ENCODE data around the gene COPE. TPM values are rescaled to one million over a fixed set of nuclear protein-coding genes. Genes with fewer than 3 reads are reported as not detected.

COPE gene
- total RNA-seq, 6 donors from 2014 or later = 124 to 250 (median 191) TPM

DNA sequence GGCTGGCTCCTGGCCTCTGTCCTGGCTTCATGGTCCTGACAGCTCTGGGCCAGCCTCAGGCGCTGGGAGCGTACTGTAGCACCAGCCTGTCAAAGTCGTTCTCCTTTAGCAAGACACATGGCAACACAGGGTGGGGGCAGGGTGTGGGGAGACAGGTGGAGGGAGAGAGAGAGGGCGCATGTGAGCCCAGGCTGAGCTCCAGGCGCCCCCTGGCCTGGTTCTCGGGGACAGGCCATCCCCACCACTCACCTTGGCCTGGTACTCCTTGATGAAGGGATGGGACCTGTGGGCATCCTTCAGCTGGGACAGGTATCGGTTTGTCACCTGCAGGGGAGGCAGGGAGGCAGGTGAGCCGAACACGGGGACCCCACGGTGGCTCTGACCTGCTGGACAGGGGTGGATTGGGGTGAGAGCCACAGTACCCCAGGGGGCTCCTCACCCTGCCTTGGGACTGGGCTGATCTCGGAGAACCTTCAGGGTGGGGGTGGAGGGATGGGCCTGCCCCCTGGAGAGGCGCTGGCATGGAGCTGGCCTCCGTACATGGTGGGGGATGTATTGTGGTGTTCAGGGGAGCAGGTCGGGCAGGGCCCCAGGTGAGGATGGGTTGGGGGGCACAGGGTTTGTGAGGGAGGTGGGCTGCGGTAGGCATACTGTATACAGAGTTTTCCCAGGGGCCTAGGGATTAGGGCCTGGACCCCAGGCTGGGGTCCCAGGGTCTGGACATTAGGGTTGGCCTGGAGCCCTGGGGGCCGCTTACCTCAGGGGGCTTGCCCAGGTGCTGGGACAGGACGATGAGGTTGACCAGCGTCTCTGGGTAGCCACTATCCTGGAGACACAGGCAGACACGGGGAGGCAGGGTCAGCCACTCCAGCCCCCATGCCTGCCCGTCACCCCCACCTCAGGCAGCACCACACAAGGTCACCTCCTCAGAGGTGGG lies 19.3 kb downstream of the COPE start:
- ATAC-seq (ENCODE audit: low FRiP score in 2 of 2) (peak in 1 of 2 donors; percentile 2), DNase-seq (no peak)
- Histone ChIP-seq H3K4me3 (no peak overlapping the region), H3K27me3 (peaks cover 0 to 17% (median 9%) of the 10 kb centered on the region in 4 donors), H3K36me3 (peaks cover 4 to 54% (median 48%) of the 10 kb centered on the region in 4 donors), H3K4me1 (peaks cover 13 to 16% (median 14%) of the 10 kb centered on the region in 4 donors), H3K27ac (no peak overlapping the region), H3K9me3 (no peaks in the 10 kb centered on the region)
- TF ChIP-seq POLR2AphosphoS5 (IDR thresholded peaks at IDR 0.05) (no peak), EP300 (IDR thresholded peaks at IDR 0.05) (no peak), POLR2A (IDR thresholded peaks at IDR 0.05) (no peak)
- TF ChIP-seq, protein P1, sequence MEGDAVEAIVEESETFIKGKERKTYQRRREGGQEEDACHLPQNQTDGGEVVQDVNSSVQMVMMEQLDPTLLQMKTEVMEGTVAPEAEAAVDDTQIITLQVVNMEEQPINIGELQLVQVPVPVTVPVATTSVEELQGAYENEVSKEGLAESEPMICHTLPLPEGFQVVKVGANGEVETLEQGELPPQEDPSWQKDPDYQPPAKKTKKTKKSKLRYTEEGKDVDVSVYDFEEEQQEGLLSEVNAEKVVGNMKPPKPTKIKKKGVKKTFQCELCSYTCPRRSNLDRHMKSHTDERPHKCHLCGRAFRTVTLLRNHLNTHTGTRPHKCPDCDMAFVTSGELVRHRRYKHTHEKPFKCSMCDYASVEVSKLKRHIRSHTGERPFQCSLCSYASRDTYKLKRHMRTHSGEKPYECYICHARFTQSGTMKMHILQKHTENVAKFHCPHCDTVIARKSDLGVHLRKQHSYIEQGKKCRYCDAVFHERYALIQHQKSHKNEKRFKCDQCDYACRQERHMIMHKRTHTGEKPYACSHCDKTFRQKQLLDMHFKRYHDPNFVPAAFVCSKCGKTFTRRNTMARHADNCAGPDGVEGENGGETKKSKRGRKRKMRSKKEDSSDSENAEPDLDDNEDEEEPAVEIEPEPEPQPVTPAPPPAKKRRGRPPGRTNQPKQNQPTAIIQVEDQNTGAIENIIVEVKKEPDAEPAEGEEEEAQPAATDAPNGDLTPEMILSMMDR (IDR thresholded peaks at IDR 0.05) = no peak
- WGBS, 2 donors = 91 to 96% methylated on average over 9 to 19 of the region's 20 CpGs

DNA sequence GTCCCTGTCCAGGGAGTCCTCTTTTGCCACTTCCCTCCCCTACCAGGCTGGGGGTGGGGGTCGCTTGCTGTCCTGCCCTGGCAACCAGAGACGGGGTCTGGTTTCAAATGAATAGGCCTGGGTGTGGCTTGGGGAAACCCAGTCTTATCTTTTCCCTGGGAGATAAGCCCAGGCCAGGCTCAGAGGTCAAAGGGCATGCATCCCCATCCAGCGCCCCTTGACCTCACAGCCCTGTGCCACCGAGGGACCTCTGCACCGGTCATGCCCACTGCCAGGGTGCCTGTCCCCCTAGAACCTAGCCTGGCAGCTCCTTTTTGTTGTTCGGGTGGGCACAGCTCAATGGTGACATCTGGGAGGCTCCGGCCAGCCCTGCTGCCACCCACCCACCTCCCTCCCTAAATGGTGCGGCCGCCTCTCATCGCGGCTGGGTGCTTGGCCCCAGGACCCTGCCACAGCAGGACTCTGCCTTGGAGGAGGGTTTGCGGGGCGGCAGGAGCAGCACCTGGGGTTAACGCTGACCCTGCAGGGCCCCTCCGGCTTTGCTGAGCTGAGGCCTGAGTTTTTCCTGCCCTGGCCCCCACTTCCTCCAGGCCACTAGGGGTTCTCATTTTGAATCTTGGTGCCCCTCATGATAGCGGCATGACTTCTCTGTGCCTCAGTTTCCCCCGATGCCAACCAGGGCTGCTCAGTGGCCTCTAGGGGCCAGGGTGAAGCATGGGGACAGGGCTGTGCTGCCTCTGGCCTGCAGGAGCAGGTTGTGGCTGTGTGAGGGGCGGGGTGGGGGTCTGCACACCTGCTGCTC lies 20.4 kb downstream of the COPE start:
- H3K4me3 ChIP-seq = no peak overlapping the region
- no peak for ATAC-seq (ENCODE audit: low FRiP score in 2 of 2)
- TF ChIP-seq EP300 (IDR thresholded peaks at IDR 0.05) (no peak), POLR2AphosphoS5 (IDR thresholded peaks at IDR 0.05) (no peak), POLR2A (IDR thresholded peaks at IDR 0.05) (no peak)
- TF ChIP-seq, protein P1 (IDR thresholded peaks at IDR 0.05) = no peak
- no peak overlapping the region for H3K27ac ChIP-seq
- no peaks in the 10 kb centered on the region for H3K9me3 ChIP-seq
- peak in 1 of 2 donors; percentile 58 for DNase-seq
- H3K27me3 ChIP-seq = peaks cover 0 to 26% (median 14%) of the 10 kb centered on the region in 4 donors
- H3K36me3 ChIP-seq = peaks cover 0 to 44% (median 40%) of the 10 kb centered on the region in 4 donors
- H3K4me1 ChIP-seq = peaks cover 16 to 25% (median 18%) of the 10 kb centered on the region in 4 donors
- WGBS, 2 donors = 78 to 85% methylated on average over 3 to 15 of the region's 18 CpGs

DNA sequence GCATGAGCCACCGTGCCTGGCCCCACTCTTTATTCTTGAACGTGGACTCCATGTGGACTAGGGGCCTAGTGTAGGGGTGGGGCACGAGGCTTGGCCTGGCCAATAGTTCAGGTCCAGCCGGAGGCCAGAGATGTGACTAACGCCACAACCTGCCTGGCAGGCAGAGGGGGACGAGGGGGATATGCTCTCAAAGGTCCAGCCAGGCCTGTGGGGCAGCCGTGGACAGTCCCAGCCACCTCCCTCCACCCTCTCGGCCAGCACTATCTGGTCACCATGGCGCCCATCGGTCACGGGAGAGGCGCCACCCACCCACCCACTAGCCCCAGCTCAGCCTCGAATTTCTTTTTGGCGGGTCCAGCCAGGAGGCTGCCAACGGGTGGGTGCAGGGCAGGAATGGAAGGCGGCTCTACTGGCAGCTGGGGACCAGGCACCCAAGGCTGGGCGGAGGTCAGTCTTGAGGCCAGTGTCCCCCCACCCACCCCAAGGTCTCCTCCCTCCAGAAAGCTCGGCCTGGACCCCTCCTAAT lies 21.0 kb downstream of the COPE start:
- no peak overlapping the region for H3K27ac ChIP-seq

More for the DNA sequence above, 21.0 kb downstream of the COPE start:
- no peak for ATAC-seq (ENCODE audit: low FRiP score in 2 of 2)
- H3K4me3 ChIP-seq = no peak overlapping the region
- peak in 1 of 2 donors; percentile 62 for DNase-seq
- 63 to 77% methylated on average over 7 to 16 of the region's 18 CpGs for WGBS, 2 donors
- H3K9me3 ChIP-seq = no peaks in the 10 kb centered on the region
- H3K36me3 ChIP-seq = peaks cover 0 to 38% (median 33%) of the 10 kb centered on the region in 4 donors
- peaks cover 16 to 25% (median 18%) of the 10 kb centered on the region in 4 donors for H3K4me1 ChIP-seq
- TF ChIP-seq POLR2AphosphoS5 (IDR thresholded peaks at IDR 0.05) (no peak), EP300 (IDR thresholded peaks at IDR 0.05) (no peak), POLR2A (IDR thresholded peaks at IDR 0.05) (no peak)
- TF ChIP-seq, protein P1 (IDR thresholded peaks at IDR 0.05) = no peak
- peaks cover 0 to 26% (median 14%) of the 10 kb centered on the region in 4 donors for H3K27me3 ChIP-seq
